GM18909 (cell line): ENCODE results near the gene KRTAP21-3.

Experiments
- ATAC-seq: cut with Tn5 transposase; IDR thresholded peaks from one replicate; pipeline ENCODE4 v1.9.1; 2021; ENCODE audit warnings: mild to moderate bottlenecking; ENCODE audit not compliant: unreplicated experiment, poor library complexity

Gene KRTAP21-3

DNA sequence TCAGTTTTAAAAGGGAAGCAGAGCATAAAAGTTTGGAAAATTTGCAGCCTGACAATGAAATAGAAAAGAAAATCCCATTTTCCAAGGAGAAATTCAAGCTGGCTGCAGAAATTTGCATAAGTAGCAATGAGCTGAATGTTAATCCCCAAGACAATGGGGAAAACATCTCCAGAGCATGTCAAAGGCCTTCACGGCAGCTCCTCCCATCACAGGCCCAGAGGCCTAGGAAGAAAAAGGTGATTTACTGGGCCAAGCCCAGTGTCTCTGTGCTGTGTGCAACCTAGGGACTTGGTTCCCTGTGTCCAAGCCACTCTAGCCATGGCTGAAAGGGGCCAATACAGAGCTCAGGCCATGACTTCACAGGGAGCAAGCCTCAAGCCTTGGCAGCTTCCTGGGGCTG is 49.8 kb downstream of the KRTAP21-3 start:
- no peak for ATAC-seq
